ENCODE data around the gene VMAC. TPM values are rescaled to one million over a fixed set of nuclear protein-coding genes. Genes with fewer than 3 reads are reported as not detected.

Gene VMAC
- total and polyA plus RNA-seq, 9 of the 15 experiments (the other 6 are each of a cell fraction or from before 2014, with no cell fraction given), result 0.03 to 3.4 (median 1.1) TPM

DNA sequence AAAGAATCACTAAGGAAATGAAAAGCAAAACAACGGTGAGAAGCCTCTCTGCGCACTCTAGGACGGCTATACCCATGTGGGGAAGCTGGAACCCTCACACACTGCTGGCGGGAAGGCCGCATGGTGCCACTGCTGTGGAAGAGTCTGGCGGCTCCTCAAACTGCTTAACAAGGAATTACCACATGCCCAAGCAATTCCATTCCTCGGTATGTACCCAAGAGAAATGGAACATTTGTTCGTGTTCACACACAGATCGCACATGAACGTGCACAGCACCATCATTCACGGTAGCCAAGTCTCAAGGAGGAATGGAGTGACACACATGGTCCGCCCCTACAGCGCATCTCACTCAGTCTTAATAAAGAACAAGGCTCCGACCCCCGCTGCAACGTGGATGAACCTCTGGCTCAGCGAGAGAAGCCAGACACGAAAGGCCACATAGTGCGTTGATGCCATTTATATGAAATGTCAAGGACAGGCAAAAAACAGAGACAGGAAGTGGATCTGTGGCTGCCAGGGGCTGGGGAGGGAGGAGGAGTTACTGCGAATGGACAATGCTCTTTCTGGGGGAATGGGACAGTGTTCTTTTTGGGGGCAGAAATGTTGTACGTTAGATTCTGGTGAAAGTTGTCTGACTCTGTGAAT, 17.0 kb downstream of the VMAC start:
- peaks cover 0 to 3% of the 10 kb centered on the region in 2 experiments; a peak in 1 of 5 replicates for H3K4me1 ChIP-seq (replicated peaks in 1 of 2; ENCODE audit: control insufficient read depth in 2 of 2, insufficient read depth in 2 of 2, low read length in 2 of 2)
- H3K9me1 ChIP-seq (ENCODE audit: control insufficient read depth, insufficient read depth, low read length), result no peaks in the 10 kb centered on the region
- no peak for TF ChIP-seq ZNF133 (CRISPR knock-in tag; IDR thresholded peaks at IDR 0.05)
- no peak for TF ChIP-seq SMAD1 (IDR thresholded peaks at IDR 0.05; ENCODE audit: low read depth, low read length, partially characterized antibody)
- no peak for TF ChIP-seq ZEB2 (IDR thresholded peaks at IDR 0.05)
- no peak for TF ChIP-seq ZKSCAN8 (CRISPR knock-in tag; IDR thresholded peaks at IDR 0.05)
- TF ChIP-seq ZBTB7A (IDR thresholded peaks at IDR 0.05; ENCODE audit: borderline replicate concordance, control insufficient read depth, low read depth, low read length), result no peak
- no peak for TF ChIP-seq SOX6 (IDR thresholded peaks at IDR 0.05)
- TF ChIP-seq RBM15 (IDR thresholded peaks at IDR 0.05; ENCODE audit: insufficient read depth, low read length), result no peak
- TF ChIP-seq ILF3 (IDR thresholded peaks at IDR 0.05; ENCODE audit: borderline replicate concordance), result no peak
- no peak for TF ChIP-seq SUPT5H (IDR thresholded peaks at IDR 0.05)
- no peak for TF ChIP-seq PPARD (CRISPR knock-in tag; IDR thresholded peaks at IDR 0.05)
- no peak for TF ChIP-seq SMAD2 (IDR thresholded peaks at IDR 0.05; ENCODE audit: low read depth, low read length)
- TF ChIP-seq HINFP (tag; conservative IDR thresholded peaks at IDR 0.05; ENCODE audit: low read depth), result no peak
- TF ChIP-seq PRPF4 (IDR thresholded peaks at IDR 0.05; ENCODE audit: insufficient read depth, low read depth, low read length, poor library complexity, severe bottlenecking), result no peak
- no peak for TF ChIP-seq HDGF (IDR thresholded peaks at IDR 0.05)
- H3K36me3 ChIP-seq (ENCODE audit: control insufficient read depth, insufficient read depth, low read length), result peaks cover 94% of the 10 kb centered on the region; the same call in 2 of the 3 replicates
- H2AFZ ChIP-seq (ENCODE audit: low read depth, low read length), result no peak overlapping the region
- FAIRE-seq, result no peak
- in situ Hi-C loops (cut with MboI), result no loop called here
- H3K27ac ChIP-seq (ENCODE audit: extremely low read depth, low read depth, low read length), result no peak overlapping the region
- no peaks in the 10 kb centered on the region for H4K20me1 ChIP-seq (replicated peaks; ENCODE audit: control insufficient read depth, insufficient read depth, low read length)
- intact Hi-C loops (cut with micrococcal nuclease), result no loop called here
- H3K79me2 ChIP-seq (ENCODE audit: control insufficient read depth, insufficient read depth, low read length), result no peaks in the 10 kb centered on the region
- H3K4me3 ChIP-seq, result no peak overlapping the region
- WGBS (ENCODE audit: insufficient coverage, low coverage, missing lambda C conversion rate), result 94% methylated on average over 21 of the region's 21 CpGs
- DNase-seq (ENCODE audit: extremely low read depth in 1 of 4, low spot score in 3 of 4), result no peak
- H3K27me3 ChIP-seq (ENCODE audit: control insufficient read depth in 2 of 2, insufficient read depth in 2 of 2, low read length in 2 of 2), result no peaks in the 10 kb centered on the region
- ChIA-PET CTCF (ENCODE audit: low intra/inter-chr PET ratio) (no interaction called here), POLR2A (interaction anchor here (0.7 to 1.7 kb wide), 2 partner anchors 10 to 214 kb away, joined by 3 to 6 read pairs; no protein-coding TSS in a partner anchor)
- H3K4me2 ChIP-seq (ENCODE audit: insufficient read depth, low read length), result no peak overlapping the region
- H3K9ac ChIP-seq (ENCODE audit: insufficient read depth in 1 of 2, low read depth in 2 of 2, low read length in 2 of 2), result no peak overlapping the region
- no peaks in the 10 kb centered on the region for H3K9me3 ChIP-seq (replicated peaks; ENCODE audit: control insufficient read depth, insufficient read depth, low read depth, low read length)
- BruUV-seq (replicated peaks), result no TSS peak
- ATAC-seq, result no peak
